Measurements from ENCODE around the gene NCS1.

Gene NCS1

DNA sequence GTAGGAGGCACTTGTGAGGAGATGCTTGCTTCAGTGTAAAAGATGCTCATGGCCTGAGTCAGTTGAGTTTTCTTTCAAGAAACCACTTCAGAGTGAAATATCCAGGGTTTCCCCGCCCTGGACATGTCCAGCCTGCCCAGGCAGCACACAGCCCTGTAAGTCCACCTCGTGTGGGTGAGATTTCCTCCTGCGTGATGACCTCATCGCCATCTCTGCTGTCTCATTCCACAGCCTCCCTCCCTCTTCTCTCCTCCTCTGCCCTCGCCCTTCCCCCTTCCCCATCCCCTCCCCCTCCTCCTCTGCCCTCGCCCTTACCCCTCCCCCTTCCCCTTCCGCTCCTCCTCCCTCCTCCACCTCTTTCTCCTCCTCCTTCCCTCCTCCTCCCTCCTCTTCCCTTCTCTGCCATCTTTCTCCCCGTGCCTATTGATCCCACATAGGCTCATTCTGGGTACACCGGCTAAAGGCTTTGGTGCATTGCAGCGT, 34.0 kb upstream of the NCS1 start (continued):
- no peak for TF ChIP-seq ZNF623 (tag by site-specific recombination; IDR thresholded peaks at IDR 0.05)
- TF ChIP-seq ZNF792 (tag by site-specific recombination; IDR thresholded peaks at IDR 0.05): no peak
- TF ChIP-seq ZBTB8A (tag by site-specific recombination; IDR thresholded peaks at IDR 0.05): no peak
- no peak for TF ChIP-seq SALL2 (tag by site-specific recombination; IDR thresholded peaks at IDR 0.05; ENCODE audit: borderline replicate concordance)
- TF ChIP-seq ZNF302 (tag by site-specific recombination; IDR thresholded peaks at IDR 0.05; ENCODE audit: low read depth): no peak
- TF ChIP-seq ZNF157 (tag by site-specific recombination; IDR thresholded peaks at IDR 0.05): no peak
- 0 out of 2 replicates have a peak, but pooled peaks have one; percentile 11 for TF ChIP-seq SP2 (tag by site-specific recombination; IDR thresholded peaks at IDR 0.05)
- no peak for TF ChIP-seq ZNF707 (tag by site-specific recombination; IDR thresholded peaks at IDR 0.05)
- TF ChIP-seq KLF8 (tag by site-specific recombination; IDR thresholded peaks at IDR 0.05): no peak
- no peak for TF ChIP-seq ZNF239 (tag by site-specific recombination; IDR thresholded peaks at IDR 0.05)
- TF ChIP-seq IKZF3 (tag by site-specific recombination; IDR thresholded peaks at IDR 0.05): no peak
- no peak for TF ChIP-seq ZFP41 (tag by site-specific recombination; IDR thresholded peaks at IDR 0.05; ENCODE audit: borderline replicate concordance)
- no peak for TF ChIP-seq ZNF426 (tag by site-specific recombination; IDR thresholded peaks at IDR 0.05)
- no peak for TF ChIP-seq ZNF658 (tag by site-specific recombination; IDR thresholded peaks at IDR 0.05)
- TF ChIP-seq ZNF114 (tag by site-specific recombination; IDR thresholded peaks at IDR 0.05): no peak
- TF ChIP-seq, protein P1, sequence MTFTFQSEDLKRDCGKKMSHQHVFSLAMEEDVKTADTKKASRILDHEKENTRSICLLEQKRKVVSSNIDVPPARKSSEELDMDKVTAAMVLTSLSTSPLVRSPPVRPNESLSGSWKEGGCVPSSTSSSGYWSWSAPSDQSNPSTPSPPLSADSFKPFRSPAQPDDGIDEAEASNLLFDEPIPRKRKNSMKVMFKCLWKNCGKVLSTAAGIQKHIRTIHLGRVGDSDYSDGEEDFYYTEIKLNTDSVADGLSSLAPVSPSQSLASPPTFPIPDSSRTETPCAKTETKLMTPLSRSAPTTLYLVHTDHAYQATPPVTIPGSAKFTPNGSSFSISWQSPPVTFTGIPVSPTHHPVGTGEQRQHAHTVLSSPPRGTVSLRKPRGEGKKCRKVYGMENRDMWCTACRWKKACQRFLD (tag by site-specific recombination; IDR thresholded peaks at IDR 0.05): no peak
- TF ChIP-seq, protein P2, sequence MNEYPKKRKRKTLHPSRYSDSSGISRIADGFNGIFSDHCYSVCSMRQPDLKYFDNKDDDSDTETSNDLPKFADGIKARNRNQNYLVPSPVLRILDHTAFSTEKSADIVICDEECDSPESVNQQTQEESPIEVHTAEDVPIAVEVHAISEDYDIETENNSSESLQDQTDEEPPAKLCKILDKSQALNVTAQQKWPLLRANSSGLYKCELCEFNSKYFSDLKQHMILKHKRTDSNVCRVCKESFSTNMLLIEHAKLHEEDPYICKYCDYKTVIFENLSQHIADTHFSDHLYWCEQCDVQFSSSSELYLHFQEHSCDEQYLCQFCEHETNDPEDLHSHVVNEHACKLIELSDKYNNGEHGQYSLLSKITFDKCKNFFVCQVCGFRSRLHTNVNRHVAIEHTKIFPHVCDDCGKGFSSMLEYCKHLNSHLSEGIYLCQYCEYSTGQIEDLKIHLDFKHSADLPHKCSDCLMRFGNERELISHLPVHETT (tag by site-specific recombination; IDR thresholded peaks at IDR 0.05): no peak
- TF ChIP-seq, protein P3, sequence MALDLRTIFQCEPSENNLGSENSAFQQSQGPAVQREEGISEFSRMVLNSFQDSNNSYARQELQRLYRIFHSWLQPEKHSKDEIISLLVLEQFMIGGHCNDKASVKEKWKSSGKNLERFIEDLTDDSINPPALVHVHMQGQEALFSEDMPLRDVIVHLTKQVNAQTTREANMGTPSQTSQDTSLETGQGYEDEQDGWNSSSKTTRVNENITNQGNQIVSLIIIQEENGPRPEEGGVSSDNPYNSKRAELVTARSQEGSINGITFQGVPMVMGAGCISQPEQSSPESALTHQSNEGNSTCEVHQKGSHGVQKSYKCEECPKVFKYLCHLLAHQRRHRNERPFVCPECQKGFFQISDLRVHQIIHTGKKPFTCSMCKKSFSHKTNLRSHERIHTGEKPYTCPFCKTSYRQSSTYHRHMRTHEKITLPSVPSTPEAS (tag by site-specific recombination; IDR thresholded peaks at IDR 0.05): no peak
- no peak for TF ChIP-seq GLIS2 (tag by site-specific recombination; IDR thresholded peaks at IDR 0.05)
- TF ChIP-seq ZNF514 (tag by site-specific recombination; IDR thresholded peaks at IDR 0.05): no peak
- TF ChIP-seq ZNF776 (tag by site-specific recombination; IDR thresholded peaks at IDR 0.05; ENCODE audit: borderline replicate concordance): no peak
- no peak for TF ChIP-seq ZNF48 (tag by site-specific recombination; IDR thresholded peaks at IDR 0.05)
- TF ChIP-seq, protein P4, sequence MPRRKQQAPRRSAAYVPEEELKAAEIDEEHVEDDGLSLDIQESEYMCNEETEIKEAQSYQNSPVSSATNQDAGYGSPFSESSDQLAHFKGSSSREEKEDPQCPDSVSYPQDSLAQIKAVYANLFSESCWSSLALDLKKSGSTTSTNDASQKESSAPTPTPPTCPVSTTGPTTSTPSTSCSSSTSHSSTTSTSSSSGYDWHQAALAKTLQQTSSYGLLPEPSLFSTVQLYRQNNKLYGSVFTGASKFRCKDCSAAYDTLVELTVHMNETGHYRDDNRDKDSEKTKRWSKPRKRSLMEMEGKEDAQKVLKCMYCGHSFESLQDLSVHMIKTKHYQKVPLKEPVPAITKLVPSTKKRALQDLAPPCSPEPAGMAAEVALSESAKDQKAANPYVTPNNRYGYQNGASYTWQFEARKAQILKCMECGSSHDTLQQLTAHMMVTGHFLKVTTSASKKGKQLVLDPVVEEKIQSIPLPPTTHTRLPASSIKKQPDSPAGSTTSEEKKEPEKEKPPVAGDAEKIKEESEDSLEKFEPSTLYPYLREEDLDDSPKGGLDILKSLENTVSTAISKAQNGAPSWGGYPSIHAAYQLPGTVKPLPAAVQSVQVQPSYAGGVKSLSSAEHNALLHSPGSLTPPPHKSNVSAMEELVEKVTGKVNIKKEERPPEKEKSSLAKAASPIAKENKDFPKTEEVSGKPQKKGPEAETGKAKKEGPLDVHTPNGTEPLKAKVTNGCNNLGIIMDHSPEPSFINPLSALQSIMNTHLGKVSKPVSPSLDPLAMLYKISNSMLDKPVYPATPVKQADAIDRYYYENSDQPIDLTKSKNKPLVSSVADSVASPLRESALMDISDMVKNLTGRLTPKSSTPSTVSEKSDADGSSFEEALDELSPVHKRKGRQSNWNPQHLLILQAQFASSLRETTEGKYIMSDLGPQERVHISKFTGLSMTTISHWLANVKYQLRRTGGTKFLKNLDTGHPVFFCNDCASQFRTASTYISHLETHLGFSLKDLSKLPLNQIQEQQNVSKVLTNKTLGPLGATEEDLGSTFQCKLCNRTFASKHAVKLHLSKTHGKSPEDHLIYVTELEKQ (tag by site-specific recombination; IDR thresholded peaks at IDR 0.05; ENCODE audit: borderline replicate concordance): no peak
- TF ChIP-seq, protein P5, sequence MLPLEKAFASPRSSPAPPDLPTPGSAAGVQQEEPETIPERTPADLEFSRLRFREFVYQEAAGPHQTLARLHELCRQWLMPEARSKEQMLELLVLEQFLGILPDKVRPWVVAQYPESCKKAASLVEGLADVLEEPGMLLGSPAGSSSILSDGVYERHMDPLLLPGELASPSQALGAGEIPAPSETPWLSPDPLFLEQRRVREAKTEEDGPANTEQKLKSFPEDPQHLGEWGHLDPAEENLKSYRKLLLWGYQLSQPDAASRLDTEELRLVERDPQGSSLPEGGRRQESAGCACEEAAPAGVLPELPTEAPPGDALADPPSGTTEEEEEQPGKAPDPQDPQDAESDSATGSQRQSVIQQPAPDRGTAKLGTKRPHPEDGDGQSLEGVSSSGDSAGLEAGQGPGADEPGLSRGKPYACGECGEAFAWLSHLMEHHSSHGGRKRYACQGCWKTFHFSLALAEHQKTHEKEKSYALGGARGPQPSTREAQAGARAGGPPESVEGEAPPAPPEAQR (tag by site-specific recombination; IDR thresholded peaks at IDR 0.05): no peak
- TF ChIP-seq ZNF501 (tag by site-specific recombination; IDR thresholded peaks at IDR 0.05): no peak
- TF ChIP-seq ZNF391 (tag by site-specific recombination; IDR thresholded peaks at IDR 0.05; ENCODE audit: borderline replicate concordance, low read depth): no peak
- TF ChIP-seq KLF9 (tag by site-specific recombination; IDR thresholded peaks at IDR 0.05; ENCODE audit: low read depth): no peak
- no peak for TF ChIP-seq ZNF146 (tag by site-specific recombination; IDR thresholded peaks at IDR 0.05)
- TF ChIP-seq, protein P6, sequence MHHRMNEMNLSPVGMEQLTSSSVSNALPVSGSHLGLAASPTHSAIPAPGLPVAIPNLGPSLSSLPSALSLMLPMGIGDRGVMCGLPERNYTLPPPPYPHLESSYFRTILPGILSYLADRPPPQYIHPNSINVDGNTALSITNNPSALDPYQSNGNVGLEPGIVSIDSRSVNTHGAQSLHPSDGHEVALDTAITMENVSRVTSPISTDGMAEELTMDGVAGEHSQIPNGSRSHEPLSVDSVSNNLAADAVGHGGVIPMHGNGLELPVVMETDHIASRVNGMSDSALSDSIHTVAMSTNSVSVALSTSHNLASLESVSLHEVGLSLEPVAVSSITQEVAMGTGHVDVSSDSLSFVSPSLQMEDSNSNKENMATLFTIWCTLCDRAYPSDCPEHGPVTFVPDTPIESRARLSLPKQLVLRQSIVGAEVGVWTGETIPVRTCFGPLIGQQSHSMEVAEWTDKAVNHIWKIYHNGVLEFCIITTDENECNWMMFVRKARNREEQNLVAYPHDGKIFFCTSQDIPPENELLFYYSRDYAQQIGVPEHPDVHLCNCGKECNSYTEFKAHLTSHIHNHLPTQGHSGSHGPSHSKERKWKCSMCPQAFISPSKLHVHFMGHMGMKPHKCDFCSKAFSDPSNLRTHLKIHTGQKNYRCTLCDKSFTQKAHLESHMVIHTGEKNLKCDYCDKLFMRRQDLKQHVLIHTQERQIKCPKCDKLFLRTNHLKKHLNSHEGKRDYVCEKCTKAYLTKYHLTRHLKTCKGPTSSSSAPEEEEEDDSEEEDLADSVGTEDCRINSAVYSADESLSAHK (tag by site-specific recombination; IDR thresholded peaks at IDR 0.05): no peak
- TF ChIP-seq MZF1 (tag by site-specific recombination; IDR thresholded peaks at IDR 0.05; ENCODE audit: borderline replicate concordance): no peak
